Left lobe of liver (tissue), 2 donors: Measurements from ENCODE around the gene MAML3. TPM values are rescaled to one million over a fixed set of nuclear protein-coding genes. Genes with fewer than 3 reads are reported as not detected.
A peak's percentile ranks its signal among the peaks of the same experiment; 100 is the strongest.
"Not testable (repeated sequence)": the region's sequence is repeated elsewhere in the genome, so short reads cannot be mapped to it uniquely, and the experiment has no call there.

Experiments used
- ATAC-seq: fragments of 200-7000 bp; cut with Tn5 transposase; one replicate; pipeline ENCODE4 v1.9.1; 2020; ENCODE audit warnings: mild to moderate bottlenecking, moderate library complexity
- DNase-seq: peaks from one replicate; pipeline ENCODE4 v3.0.0-alpha.2; 2020; ENCODE audit warnings: low spot score
- total RNA-seq: library from RNA; stranded (reverse); gene quantifications from one replicate; pipeline ENCODE4 v1.2.1, GENCODE V29; 2021
- donor health status: DM: no; HTN: no; CAD: no; lungs with moderate emphysema.
- donor health status: DM: no; HTN: yes; CAD: no.

The MAML3 gene
- total RNA-seq, 1 donor from 2014 or later: 8.4 TPM

- ATAC-seq (no peak), DNase-seq (no peak)
Observed at GRCh38 chr4:139972305-139972704, 181.7 kb downstream of the MAML3 start.

GRCh38 chr4:139971111-139971510 lies 182.9 kb downstream of the MAML3 start:
- no peak for DNase-seq

DNA sequence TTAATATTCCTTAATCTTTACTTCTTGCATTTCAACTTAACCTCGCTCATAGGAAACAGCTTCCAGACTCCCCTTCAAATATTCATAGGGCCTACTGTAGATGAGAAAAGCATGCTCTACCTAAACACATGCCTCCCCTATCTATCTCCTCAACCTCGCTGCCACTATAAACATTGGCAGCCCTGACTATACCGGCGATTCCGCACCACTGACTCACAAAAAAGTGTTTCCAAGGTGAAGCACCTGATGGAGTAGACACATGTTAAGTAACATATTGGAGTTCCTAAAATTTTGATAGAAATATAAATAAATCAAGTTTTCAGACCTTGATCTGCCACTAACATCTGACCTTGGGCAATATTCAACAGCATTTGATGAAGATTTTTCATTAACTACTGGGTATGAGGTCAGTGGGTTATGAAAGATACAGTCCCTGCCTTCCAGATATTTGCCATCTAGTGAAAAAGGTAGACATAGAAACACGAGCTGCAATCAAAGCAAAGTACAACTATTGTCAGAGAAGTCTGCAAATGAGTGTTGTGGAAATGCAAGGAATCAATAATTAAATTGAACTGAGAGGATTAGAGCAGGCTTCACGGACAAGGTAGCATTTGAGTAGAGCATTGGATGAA lies 184.2 kb downstream of the MAML3 start:
- DNase-seq (no peak), ATAC-seq (peak; percentile 73)

More at GRCh38 chr4:139971111-139971510, 182.9 kb downstream of the MAML3 start:
- ATAC-seq: no peak

GRCh38 chr4:139968831-139969230 lies 185.2 kb downstream of the MAML3 start:
- no peak for DNase-seq
- no peak for ATAC-seq

- DNase-seq: no peak
- no peak for ATAC-seq
Observed at GRCh38 chr4:139966383-139966782, 187.6 kb downstream of the MAML3 start.

GRCh38 chr4:139965789-139966188 lies 188.2 kb downstream of the MAML3 start:
- no peak for DNase-seq
- ATAC-seq: no peak

- ATAC-seq (no peak), DNase-seq (no peak)
Observed at GRCh38 chr4:139963708-139964107, 190.3 kb downstream of the MAML3 start.

DNA sequence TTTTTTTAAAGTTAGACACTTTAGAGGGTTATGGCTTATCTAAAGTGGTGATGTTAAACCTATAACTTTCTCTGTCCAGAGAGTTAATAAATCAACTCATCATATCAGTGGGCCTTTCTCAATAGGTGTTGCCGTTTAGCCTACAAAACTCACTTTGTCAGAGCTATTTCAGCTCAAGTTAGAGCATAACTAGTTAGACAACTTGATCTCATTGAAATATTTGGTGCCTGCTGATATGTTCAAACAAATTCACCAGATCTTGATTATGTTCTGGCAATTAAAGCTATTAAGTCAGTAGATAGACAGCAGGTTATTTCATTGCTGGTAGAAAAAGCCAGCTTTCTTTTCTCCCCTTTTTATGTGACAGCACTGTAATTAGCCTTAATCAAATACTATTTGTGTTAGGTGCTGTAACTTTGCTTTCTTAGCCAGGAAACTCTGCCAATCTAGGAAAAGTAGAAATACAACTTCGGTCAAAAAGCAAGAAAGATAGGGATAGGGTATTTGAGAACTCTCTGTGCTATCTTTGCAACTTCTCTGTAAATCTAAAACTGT lies 191.8 kb downstream of the MAML3 start:
- ATAC-seq (peak; percentile 38), DNase-seq (no peak)

- ATAC-seq (no peak), DNase-seq (no peak)
Observed at GRCh38 chr4:139961344-139961946, 192.5 kb downstream of the MAML3 start.

DNA sequence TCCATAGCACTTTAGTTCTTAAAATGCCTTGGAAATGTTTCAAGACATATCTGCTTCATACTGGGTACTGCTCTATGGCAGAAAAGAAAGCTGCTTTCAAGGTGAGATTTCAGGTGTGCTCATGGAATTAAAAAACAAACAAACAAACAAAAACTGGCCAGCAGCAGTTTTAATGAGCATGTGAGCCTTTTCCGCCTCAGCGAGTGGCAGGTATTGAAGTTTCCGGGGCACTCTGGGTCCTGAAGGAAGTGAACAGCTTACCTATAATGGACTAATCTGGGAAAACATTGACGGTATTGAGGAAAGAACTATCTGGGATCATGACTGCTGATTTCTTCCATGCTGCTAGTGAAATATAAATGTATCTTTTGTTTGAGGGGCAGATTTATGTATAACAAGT lies 194.6 kb downstream of the MAML3 start:
- DNase-seq: no peak
- ATAC-seq: no peak

GRCh38 chr4:139958739-139959098 lies 195.3 kb downstream of the MAML3 start:
- DNase-seq (no peak), ATAC-seq (no peak)

DNA sequence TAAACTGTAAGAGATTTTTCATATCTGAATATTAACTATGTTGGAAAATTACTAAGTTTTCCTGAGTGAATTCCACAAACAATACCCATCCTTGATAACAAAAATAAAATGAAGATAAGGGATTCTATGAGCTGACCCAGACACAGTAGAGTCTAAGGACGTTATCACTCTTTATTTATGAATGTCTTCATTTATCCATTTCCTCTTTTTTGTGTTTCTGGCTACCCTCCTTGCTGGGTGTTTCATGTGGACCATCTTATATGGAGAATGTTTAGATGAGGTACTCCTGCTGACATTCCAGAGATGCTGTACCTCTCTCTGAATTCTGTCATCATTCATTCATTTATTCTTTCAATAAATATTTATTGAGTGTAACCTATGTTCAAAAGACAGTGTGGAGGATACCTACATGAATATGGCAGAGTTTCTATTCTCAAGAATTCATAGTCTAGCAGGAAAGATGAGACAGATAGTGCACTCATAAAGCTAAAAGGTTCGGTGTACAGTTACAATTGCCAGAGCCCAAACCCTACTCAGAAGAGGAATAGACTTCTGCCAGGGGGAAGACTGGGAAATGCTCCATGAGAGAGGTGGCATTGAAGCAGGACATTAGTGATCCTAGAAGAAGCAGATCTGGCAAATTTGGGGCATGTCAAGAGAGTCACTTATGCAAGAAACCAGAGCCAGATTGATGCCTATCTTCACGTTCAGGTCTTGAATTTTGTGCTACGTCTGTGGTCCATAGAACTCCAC lies 195.8 kb downstream of the MAML3 start:
- DNase-seq (no peak), ATAC-seq (no peak)

DNA sequence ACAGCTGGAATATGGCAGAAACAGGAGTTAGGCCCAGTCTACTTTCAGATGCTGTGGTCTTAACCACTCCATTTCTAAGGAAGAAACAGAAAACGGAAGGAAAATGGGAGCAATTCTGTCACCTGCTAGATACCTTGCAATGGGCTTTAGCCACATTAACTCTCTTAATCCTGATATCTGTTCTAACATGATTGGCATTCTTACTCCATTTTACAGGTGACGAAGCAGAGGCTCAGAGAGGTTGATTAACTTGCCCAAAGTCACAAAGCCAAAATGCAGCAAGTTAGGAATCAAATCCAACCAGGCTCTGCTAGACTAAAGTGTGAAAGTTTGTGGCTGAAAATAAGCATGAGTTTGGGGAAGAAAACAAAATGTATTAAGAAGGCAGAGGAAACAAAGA lies 196.9 kb downstream of the MAML3 start:
- no peak for ATAC-seq
- no peak for DNase-seq

- DNase-seq (no peak), ATAC-seq (peak; percentile 79)
Observed at GRCh38 chr4:139956507-139957017, 197.4 kb downstream of the MAML3 start.

DNA sequence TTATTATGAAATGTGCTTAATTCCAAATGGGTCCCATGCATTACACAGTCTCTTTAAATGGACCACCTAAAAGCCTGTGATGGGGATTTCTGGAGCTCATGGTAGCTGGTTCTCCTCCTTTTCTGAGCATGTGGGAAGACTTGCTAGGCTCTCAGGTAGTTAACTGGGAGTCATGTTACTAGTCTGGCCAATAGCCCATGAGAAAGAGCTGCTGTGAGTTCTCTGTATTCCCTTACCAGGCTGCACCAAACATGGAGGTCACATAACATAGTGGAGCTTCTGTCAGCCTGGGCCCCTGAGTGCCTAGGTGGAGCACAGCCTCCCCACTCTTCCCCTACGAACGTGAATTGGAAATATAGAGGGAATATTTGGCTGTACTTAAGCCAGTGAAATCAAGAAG lies 198.4 kb downstream of the MAML3 start:
- no peak for DNase-seq
- ATAC-seq: no peak

DNA sequence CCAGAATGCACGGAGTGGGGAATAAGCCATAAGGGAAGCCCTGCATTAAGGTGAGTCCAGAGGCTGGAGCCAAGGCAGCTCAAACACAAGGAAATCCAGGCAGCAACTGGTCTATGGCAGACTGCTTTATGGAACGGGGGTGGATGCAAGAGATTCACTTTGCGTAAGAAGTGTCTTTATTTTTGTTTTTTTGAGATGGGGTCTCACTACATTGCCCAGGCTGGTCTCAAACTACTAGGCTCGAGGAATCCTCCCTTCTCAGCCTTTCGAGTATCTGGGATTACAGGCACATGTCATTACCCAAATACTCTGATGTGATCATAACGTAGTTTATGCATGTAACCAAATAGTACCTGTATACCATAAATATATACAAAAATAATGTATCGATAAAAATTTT lies 199.5 kb downstream of the MAML3 start:
- ATAC-seq: no peak
- no peak for DNase-seq

GRCh38 chr4:139951021-139951420 lies 203.0 kb downstream of the MAML3 start:
- ATAC-seq (peak; percentile 24), DNase-seq (no peak)

DNA sequence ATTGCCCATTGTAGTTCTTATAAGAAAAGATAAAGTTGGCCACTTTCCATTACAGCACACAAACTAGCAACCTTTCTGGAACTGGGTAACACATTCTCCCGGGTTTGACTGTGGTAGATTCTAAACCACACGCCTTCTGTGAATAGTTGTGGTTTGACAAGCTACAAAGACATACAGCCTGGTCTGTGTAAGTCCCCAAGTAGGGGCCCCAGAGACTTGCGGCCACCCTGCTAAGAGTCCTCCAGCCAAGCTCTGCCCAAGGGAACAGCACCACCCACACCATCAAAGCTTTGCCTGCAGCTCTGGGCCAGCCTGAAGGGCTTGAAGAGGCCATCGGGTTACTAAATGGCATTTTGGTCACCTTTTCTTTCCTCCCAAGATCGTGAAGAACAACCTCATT lies 203.4 kb downstream of the MAML3 start:
- no peak for DNase-seq
- ATAC-seq: no peak

DNA sequence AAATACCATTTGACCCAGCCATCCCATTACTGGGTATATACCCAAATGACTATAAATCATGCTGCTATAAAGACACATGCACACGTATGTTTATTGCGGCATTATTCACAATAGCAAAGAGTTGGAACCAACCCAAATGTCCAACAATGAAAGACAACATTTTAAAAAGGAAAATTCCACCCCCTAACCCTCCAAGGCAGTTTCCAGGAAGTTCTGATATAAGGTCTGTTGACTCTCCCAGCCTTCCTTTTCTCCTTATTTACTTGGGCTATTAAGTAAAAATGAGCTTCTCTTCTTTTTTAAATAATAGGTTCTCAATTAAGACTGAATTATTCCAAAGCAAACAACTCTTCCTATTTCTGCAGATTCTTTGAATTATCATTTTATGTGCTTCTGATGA lies 209.1 kb downstream of the MAML3 start:
- ATAC-seq, DNase-seq: not testable (repeated sequence)

DNA sequence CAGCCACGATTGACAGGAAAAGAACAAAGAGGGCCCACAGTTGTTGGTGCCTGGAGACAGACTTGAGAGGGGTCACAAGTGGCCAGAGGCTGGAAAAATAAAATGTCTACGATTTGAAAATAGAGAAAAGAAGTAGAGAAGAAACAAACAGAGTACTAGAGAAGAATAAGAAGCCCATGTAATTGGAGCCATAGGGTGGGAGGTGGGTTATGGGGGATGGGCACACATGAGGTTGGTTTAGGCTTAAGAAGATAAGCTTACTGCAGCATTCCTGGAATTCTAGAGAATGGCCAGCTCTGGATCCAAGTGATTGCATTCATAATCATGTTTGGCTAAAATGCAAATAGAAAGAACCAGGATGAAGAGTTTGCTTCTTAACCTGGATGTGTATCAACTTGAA lies 210.7 kb downstream of the MAML3 start:
- ATAC-seq (no peak), DNase-seq (no peak)

- peak; percentile 54 for ATAC-seq
- no peak for DNase-seq
Observed at GRCh38 chr4:139942241-139942640, 211.7 kb downstream of the MAML3 start.

DNA sequence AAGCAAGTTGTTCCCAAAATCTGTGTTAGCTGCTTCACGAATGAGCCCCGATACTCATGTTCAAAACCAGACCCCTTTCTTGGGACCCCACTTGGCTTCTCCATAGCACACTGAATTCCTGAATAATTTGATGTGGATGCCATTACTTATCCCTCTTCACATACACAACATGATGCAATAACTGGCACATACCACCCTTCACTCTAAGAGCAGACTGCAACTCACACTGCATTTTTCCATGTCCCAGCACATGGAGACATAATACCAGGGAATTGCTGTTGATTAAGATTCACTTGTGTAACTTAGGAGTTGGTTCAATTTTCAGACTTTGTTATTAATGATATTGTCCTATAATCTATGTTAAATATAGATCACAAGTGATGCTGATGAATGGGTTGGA lies 213.4 kb downstream of the MAML3 start:
- DNase-seq (no peak), ATAC-seq (no peak)
